BLaER1 treated with 17β-estradiol and CSF1 and Interleukin-3, amounts not matched to agents 10 nM and 100 nM (cell line): ENCODE measurements around the gene STRA6.

ENCODE experiments used
- H3K27ac ChIP-seq, 11 experiments: shearing (Covaris generic); formaldehyde crosslinking; 2 replicates each; pipeline ENCODE4 v1.8.1; 2022
- H3K27me3 ChIP-seq, 11 experiments: shearing (Covaris generic); formaldehyde crosslinking; 2 replicates each; pipeline ENCODE4 v1.8.1; 2022
- H3K36me3 ChIP-seq, 11 experiments: shearing (Covaris generic); formaldehyde crosslinking; 2 replicates each; pipeline ENCODE4 v1.8.1; 2022
- H3K4me1 ChIP-seq, 10 experiments: shearing (Covaris generic); formaldehyde crosslinking; 2 replicates each; pipeline ENCODE4 v1.8.1; 2022
- H3K4me2 ChIP-seq, 11 experiments: shearing (Covaris generic); formaldehyde crosslinking; 2 replicates each; pipeline ENCODE4 v1.8.1; 2022
- H3K4me3 ChIP-seq, 10 experiments: shearing (Covaris generic); formaldehyde crosslinking; 2 replicates each; pipeline ENCODE4 v1.8.1; 2022
- H3K9ac ChIP-seq, 11 experiments: shearing (Covaris generic); formaldehyde crosslinking; 2 replicates each; pipeline ENCODE4 v1.8.1; 2022
- H3K9me3 ChIP-seq, 11 experiments: shearing (Covaris generic); formaldehyde crosslinking; replicated peaks in 1 of 11; 2 replicates each; pipeline ENCODE4 v1.8.1; 2022
- H4K20me1 ChIP-seq, 11 experiments: shearing (Covaris generic); formaldehyde crosslinking; 2 replicates each; pipeline ENCODE4 v1.8.1; 2022
- Cebpa-rat ChIP-seq, 11 experiments: shearing (Covaris generic); IDR thresholded peaks; 2 replicates each; pipeline ENCODE4 v1.8.1; 2022

Gene STRA6

GRCh38 chr15:74240897-74241614 is 38.5 kb upstream of the STRA6 start:
- Histone ChIP-seq H4K20me1 (peaks cover 0 to 2% (median 0%) of the 10 kb centered on the region in 11 experiments; a peak in 3 of 22 replicates), H3K4me1 (peaks cover 5 to 23% (median 19%) of the 10 kb centered on the region in 10 experiments; a peak in 17 of 20 replicates), H3K9me3 (no peaks in the 10 kb centered on the region), H3K4me2 (0 out of 22 replicates have a peak overlapping the region, but pooled peaks of 2 of the 11 experiments have one; percentile 51 to 58), H3K27me3 (no peaks in the 10 kb centered on the region), H3K36me3 (no peaks in the 10 kb centered on the region), H3K9ac (no peak overlapping the region), H3K27ac (no peak overlapping the region), H3K4me3 (no peak overlapping the region)
- no peak for TF ChIP-seq Cebpa-rat (IDR thresholded peaks at IDR 0.05)

- TF ChIP-seq Cebpa-rat (IDR thresholded peaks at IDR 0.05): no peak
- H4K20me1 ChIP-seq: peaks cover 0 to 4% (median 0%) of the 10 kb centered on the region in 11 experiments; a peak in 4 of 22 replicates
- H3K27ac ChIP-seq: no peak overlapping the region
- H3K9me3 ChIP-seq: no peaks in the 10 kb centered on the region
- H3K4me3 ChIP-seq: no peak overlapping the region
- no peak overlapping the region for H3K9ac ChIP-seq
- no peaks in the 10 kb centered on the region for H3K36me3 ChIP-seq
- H3K4me1 ChIP-seq: peaks cover 5 to 21% (median 19%) of the 10 kb centered on the region in 10 experiments; a peak in 17 of 20 replicates
- H3K4me2 ChIP-seq: peak overlapping the region; percentile 14 to 60 (median 51)
- no peaks in the 10 kb centered on the region for H3K27me3 ChIP-seq
These were observed 37.5 kb upstream of the STRA6 start for GRCh38 chr15:74240002-74240568.

- Histone ChIP-seq H3K27me3 (no peaks in the 10 kb centered on the region), H3K4me2 (peak overlapping the region in 6 of 11 experiments; percentile 40 to 60 (median 56); a peak in 9 of 22 replicates), H4K20me1 (peaks cover 0 to 4% (median 0%) of the 10 kb centered on the region in 11 experiments; a peak in 3 of 22 replicates), H3K36me3 (no peaks in the 10 kb centered on the region), H3K4me1 (peaks cover 5 to 26% (median 22%) of the 10 kb centered on the region in 10 experiments; a peak in 17 of 20 replicates), H3K9me3 (no peaks in the 10 kb centered on the region), H3K4me3 (no peak overlapping the region), H3K9ac (no peak overlapping the region), H3K27ac (no peak overlapping the region)
- no peak for TF ChIP-seq Cebpa-rat (IDR thresholded peaks at IDR 0.05)
These were observed 36.6 kb upstream of the STRA6 start for GRCh38 chr15:74239051-74239705.

GRCh38 chr15:74235962-74236361 is 33.4 kb upstream of the STRA6 start, which contains the start of gene CCDC33:
CCDC33 (plus strand) TSS chr15:74236326; CDS start chr15:74236720, 394 bp downstream.
- no peak within 1 kb of the TSS for H3K4me2 ChIP-seq
- H4K20me1 ChIP-seq: peaks cover 0 to 4% (median 0%) of the 10 kb centered on the region in 11 experiments; a peak in 2 of 22 replicates
- H3K27me3 ChIP-seq: no peaks in the 10 kb centered on the region
- TF ChIP-seq Cebpa-rat (IDR thresholded peaks at IDR 0.05): no peak
- no peak within 1 kb of the TSS for H3K4me3 ChIP-seq
- no peak within 1 kb of the TSS for H3K27ac ChIP-seq
- no peaks in the 10 kb centered on the region for H3K36me3 ChIP-seq
- no peak within 1 kb of the TSS for H3K9ac ChIP-seq
- no peaks in the 10 kb centered on the region for H3K9me3 ChIP-seq
- H3K4me1 ChIP-seq: peaks cover 5 to 31% (median 26%) of the 10 kb centered on the region in 10 experiments; a peak in 17 of 20 replicates

GRCh38 chr15:74234598-74234875 is 31.9 kb upstream of the STRA6 start:
- peak overlapping the region in 6 of 11 experiments; percentile 0 to 39 (median 22); a peak in 7 of 22 replicates for H3K4me2 ChIP-seq
- peaks cover 0 to 4% (median 0%) of the 10 kb centered on the region in 11 experiments; a peak in 2 of 22 replicates for H4K20me1 ChIP-seq
- no peak for TF ChIP-seq Cebpa-rat (IDR thresholded peaks at IDR 0.05)
- no peaks in the 10 kb centered on the region for H3K27me3 ChIP-seq
- H3K27ac ChIP-seq: no peak overlapping the region
- no peaks in the 10 kb centered on the region for H3K9me3 ChIP-seq
- peaks cover 0 to 20% (median 15%) of the 10 kb centered on the region in 10 experiments; a peak in 13 of 20 replicates for H3K4me1 ChIP-seq
- no peak overlapping the region for H3K4me3 ChIP-seq
- H3K36me3 ChIP-seq: no peaks in the 10 kb centered on the region
- no peak overlapping the region for H3K9ac ChIP-seq

- no peak overlapping the region for H3K27ac ChIP-seq
These were observed 31.4 kb upstream of the STRA6 start for GRCh38 chr15:74233851-74234597.

GRCh38 chr15:74233373-74233772 is 30.8 kb upstream of the STRA6 start:
- peaks cover 0 to 4% (median 0%) of the 10 kb centered on the region in 11 experiments; a peak in 2 of 22 replicates for H4K20me1 ChIP-seq
- no peak overlapping the region for H3K4me2 ChIP-seq
- no peak overlapping the region for H3K4me3 ChIP-seq
- H3K27ac ChIP-seq: no peak overlapping the region
- no peaks in the 10 kb centered on the region for H3K36me3 ChIP-seq
- no peak for TF ChIP-seq Cebpa-rat (IDR thresholded peaks at IDR 0.05)
- H3K4me1 ChIP-seq: peaks cover 0 to 16% (median 12%) of the 10 kb centered on the region in 10 experiments; a peak in 9 of 20 replicates
- no peaks in the 10 kb centered on the region for H3K27me3 ChIP-seq
- no peaks in the 10 kb centered on the region for H3K9me3 ChIP-seq
- H3K9ac ChIP-seq: no peak overlapping the region

More at GRCh38 chr15:74233851-74234597, 31.4 kb upstream of the STRA6 start:
- Histone ChIP-seq H3K4me3 (no peak overlapping the region), H3K36me3 (no peaks in the 10 kb centered on the region), H4K20me1 (peaks cover 0 to 4% (median 0%) of the 10 kb centered on the region in 11 experiments; a peak in 2 of 22 replicates), H3K27me3 (no peaks in the 10 kb centered on the region), H3K9me3 (no peaks in the 10 kb centered on the region), H3K4me1 (peaks cover 0 to 16% (median 13%) of the 10 kb centered on the region in 10 experiments; a peak in 9 of 20 replicates), H3K4me2 (peak overlapping the region in 6 of 11 experiments; percentile 0 to 39 (median 22); a peak in 7 of 22 replicates), H3K9ac (no peak overlapping the region)
- TF ChIP-seq Cebpa-rat (IDR thresholded peaks at IDR 0.05): no peak

- Histone ChIP-seq H3K4me3 (no peak overlapping the region), H4K20me1 (peaks cover 0 to 4% (median 0%) of the 10 kb centered on the region in 11 experiments; a peak in 2 of 22 replicates), H3K4me2 (no peak overlapping the region), H3K4me1 (peaks cover 0 to 16% (median 12%) of the 10 kb centered on the region in 10 experiments; a peak in 9 of 20 replicates), H3K36me3 (no peaks in the 10 kb centered on the region), H3K9ac (no peak overlapping the region), H3K9me3 (no peaks in the 10 kb centered on the region), H3K27ac (no peak overlapping the region), H3K27me3 (no peaks in the 10 kb centered on the region)
- no peak for TF ChIP-seq Cebpa-rat (IDR thresholded peaks at IDR 0.05)
These were observed 28.9 kb upstream of the STRA6 start for GRCh38 chr15:74231475-74231874.
